Measurements from ENCODE around the gene RASGRF2. TPM values are rescaled to one million over a fixed set of nuclear protein-coding genes. Genes with fewer than 3 reads are reported as not detected.
"Not testable (repeated sequence)": the region's sequence is repeated elsewhere in the genome, so short reads cannot be mapped to it uniquely, and the experiment has no call there.

The RASGRF2 gene
- total RNA-seq, 4 donors from 2014 or later: 2.0 to 3.6 (median 2.8) TPM

DNA sequence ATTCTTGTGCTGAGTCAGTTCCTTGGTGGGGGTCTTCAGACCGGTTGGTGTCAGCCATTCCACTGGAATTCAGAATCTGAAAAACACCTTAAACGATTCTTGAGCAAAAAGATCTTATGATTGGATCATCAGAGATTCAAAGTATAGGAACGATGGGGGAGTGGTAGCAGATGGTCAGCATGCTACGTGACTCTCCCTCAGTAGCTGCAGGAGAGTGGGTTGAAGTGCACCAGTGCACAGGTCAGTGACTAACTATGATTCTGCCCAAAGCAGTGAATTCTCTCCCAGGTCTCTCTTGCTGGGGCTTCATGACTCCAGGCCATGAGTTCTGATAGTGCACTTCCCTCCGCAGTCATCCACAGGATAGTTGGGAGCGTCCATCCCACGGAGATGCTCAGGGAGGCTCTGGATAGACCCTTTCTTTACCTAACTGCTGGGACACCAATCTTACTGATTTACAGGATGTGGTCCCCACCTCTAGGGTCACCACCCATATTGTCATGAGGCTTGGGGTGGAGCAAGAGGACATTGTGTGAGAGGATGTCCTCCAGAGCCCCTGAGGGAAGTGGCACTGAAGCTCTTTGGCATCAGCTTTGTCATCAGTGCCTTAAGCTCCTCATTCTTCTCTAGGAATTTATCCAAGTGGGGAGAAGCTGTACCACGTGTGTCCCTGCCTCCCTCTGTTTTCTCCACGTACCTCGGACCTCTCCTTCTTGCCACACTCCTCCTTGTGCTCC, 62.0 kb downstream of the RASGRF2 start:
- intact Hi-C loops (cut with DNase I; ENCODE audit: low total_unique reads) (no loop called here), in situ Hi-C loops (cut with MboI; ENCODE audit: low pct_ligation_motif_present in 1 of 4, low pct_unique_long_range_greater_than_20kb in 1 of 4, low sequenced_read_pairs in 3 of 4) (no loop called here)
- 85 to 100% methylated on average over 1 to 10 of the region's 10 CpGs for WGBS, 2 donors (ENCODE audit: low coverage in 1 of 2)
- DNase-seq: no peak
- Histone ChIP-seq H3K4me1 (no peaks in the 10 kb centered on the region), H3K9me3 (no peaks in the 10 kb centered on the region), H3K36me3 (no peaks in the 10 kb centered on the region), H3K4me3 (no peak overlapping the region), H3K27me3 (no peaks in the 10 kb centered on the region), H3K27ac (no peak overlapping the region)
- TF ChIP-seq EP300 (IDR thresholded peaks at IDR 0.05; ENCODE audit: low read depth) (no peak), POLR2A (IDR thresholded peaks at IDR 0.05) (no peak), POLR2AphosphoS5 (IDR thresholded peaks at IDR 0.05) (no peak)
- TF ChIP-seq, protein P1, sequence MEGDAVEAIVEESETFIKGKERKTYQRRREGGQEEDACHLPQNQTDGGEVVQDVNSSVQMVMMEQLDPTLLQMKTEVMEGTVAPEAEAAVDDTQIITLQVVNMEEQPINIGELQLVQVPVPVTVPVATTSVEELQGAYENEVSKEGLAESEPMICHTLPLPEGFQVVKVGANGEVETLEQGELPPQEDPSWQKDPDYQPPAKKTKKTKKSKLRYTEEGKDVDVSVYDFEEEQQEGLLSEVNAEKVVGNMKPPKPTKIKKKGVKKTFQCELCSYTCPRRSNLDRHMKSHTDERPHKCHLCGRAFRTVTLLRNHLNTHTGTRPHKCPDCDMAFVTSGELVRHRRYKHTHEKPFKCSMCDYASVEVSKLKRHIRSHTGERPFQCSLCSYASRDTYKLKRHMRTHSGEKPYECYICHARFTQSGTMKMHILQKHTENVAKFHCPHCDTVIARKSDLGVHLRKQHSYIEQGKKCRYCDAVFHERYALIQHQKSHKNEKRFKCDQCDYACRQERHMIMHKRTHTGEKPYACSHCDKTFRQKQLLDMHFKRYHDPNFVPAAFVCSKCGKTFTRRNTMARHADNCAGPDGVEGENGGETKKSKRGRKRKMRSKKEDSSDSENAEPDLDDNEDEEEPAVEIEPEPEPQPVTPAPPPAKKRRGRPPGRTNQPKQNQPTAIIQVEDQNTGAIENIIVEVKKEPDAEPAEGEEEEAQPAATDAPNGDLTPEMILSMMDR (IDR thresholded peaks at IDR 0.05): no peak

DNA sequence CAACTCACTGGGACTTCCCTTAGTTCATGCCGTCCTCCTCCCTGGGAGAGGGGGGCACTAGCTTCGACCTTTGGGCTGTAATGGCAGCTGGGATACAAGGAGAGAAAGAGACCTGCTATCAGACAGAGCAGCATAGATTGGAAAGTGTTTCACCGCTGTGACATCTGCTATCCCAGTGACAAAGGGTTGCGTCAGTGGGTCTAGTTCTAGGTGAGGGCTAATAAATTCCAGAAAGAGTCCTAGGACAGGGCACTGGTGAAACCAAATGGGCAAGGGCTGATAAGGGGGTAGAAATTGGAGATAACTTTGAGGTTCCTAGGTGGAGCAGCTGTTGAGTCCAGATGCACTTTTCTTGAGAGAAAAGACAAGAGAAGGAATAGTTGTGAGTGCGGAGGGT, 62.5 kb downstream of the RASGRF2 start:
- Histone ChIP-seq H3K4me1 (no peaks in the 10 kb centered on the region), H3K9me3 (no peaks in the 10 kb centered on the region), H3K4me3 (no peak overlapping the region), H3K27me3 (no peaks in the 10 kb centered on the region), H3K27ac (no peak overlapping the region), H3K36me3 (no peaks in the 10 kb centered on the region)
- no peak for DNase-seq
- 84 to 90% methylated on average over 2 to 5 of the region's 5 CpGs for WGBS, 2 donors (ENCODE audit: low coverage in 1 of 2)
- intact Hi-C loops (cut with DNase I; ENCODE audit: low total_unique reads) (no loop called here), in situ Hi-C loops (cut with MboI; ENCODE audit: low pct_ligation_motif_present in 1 of 4, low pct_unique_long_range_greater_than_20kb in 1 of 4, low sequenced_read_pairs in 3 of 4) (no loop called here)
- TF ChIP-seq POLR2A (IDR thresholded peaks at IDR 0.05): no peak
- TF ChIP-seq EP300 (IDR thresholded peaks at IDR 0.05; ENCODE audit: low read depth): no peak
- TF ChIP-seq, protein P1 (IDR thresholded peaks at IDR 0.05): no peak
- TF ChIP-seq POLR2AphosphoS5 (IDR thresholded peaks at IDR 0.05): no peak

DNA sequence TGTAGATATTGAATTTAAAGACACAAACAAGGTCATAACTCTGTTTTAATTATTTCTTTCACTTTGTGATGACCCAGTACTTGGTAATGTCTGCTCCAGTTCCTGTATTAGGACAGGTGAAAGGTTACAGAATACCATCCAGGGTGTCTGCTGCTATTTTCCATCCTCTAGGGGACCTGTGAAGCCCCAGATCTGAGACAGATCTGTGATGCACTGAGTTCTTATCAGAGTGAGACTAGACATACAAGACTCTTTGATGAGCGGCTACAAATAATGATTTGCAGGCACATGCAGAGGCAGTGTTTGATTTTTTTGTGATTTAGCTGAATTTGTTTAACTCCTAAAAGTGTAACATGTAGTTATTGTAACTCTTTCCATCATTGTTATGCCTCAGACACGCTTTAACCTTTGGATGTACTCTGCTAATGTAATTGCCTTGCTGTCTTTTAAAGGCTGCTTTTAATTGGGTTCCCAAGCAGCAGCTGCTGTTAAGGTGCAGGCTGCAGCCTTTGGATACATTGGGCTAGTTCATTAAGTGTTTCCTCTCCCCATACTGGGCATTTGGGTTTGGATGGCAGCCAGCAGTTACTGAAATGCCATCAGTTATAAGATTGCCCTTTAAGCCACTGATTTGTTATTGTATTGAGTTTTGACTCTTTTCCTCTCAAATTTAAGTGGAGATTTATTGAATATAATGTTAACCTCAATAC, 63.3 kb downstream of the RASGRF2 start:
- intact Hi-C loops (cut with DNase I; ENCODE audit: low total_unique reads) (no loop called here), in situ Hi-C loops (cut with MboI; ENCODE audit: low pct_ligation_motif_present in 1 of 4, low pct_unique_long_range_greater_than_20kb in 1 of 4, low sequenced_read_pairs in 3 of 4) (no loop called here)
- WGBS, 2 donors (ENCODE audit: low coverage in 1 of 2): 60 to 82% methylated on average over 1 to 2 of the region's 2 CpGs
- Histone ChIP-seq H3K36me3 (no peaks in the 10 kb centered on the region), H3K9me3 (no peaks in the 10 kb centered on the region), H3K4me1 (no peaks in the 10 kb centered on the region), H3K27me3 (no peaks in the 10 kb centered on the region), H3K4me3 (no peak overlapping the region), H3K27ac (no peak overlapping the region)
- DNase-seq: no peak
- TF ChIP-seq, protein P1 (IDR thresholded peaks at IDR 0.05): no peak
- TF ChIP-seq POLR2AphosphoS5 (IDR thresholded peaks at IDR 0.05): no peak
- TF ChIP-seq POLR2A (IDR thresholded peaks at IDR 0.05): no peak
- TF ChIP-seq EP300 (IDR thresholded peaks at IDR 0.05; ENCODE audit: low read depth): no peak

DNA sequence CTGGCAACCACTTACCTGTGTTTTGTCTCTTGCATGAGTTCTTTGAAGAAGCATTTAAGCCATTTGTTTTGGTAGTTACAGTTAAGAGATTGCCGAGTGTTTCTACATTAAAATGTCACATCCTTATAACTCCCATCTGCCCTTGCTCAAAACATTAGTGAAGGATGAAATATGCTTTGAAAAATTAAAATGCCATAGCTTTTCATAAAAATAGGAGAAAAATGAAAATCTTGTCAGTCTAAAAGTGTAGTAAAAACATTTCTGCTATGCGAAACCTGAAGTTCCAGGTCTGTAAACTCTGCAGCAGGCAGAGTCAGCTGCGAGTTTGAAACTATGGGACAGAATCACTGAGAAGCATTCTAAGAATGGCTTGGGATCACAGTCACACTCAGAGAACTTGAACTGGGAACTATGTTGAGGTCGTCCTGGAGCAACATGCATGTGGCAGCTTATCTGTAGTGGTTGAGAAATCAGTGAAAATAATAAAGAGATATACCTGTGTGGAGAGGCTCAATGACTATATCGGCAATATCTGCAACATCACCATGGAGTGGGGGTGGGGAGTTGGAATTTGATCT, 67.4 kb downstream of the RASGRF2 start:
- in situ Hi-C loops (cut with MboI; ENCODE audit: low pct_ligation_motif_present in 1 of 4, low pct_unique_long_range_greater_than_20kb in 1 of 4, low sequenced_read_pairs in 3 of 4): no loop called here

DNA sequence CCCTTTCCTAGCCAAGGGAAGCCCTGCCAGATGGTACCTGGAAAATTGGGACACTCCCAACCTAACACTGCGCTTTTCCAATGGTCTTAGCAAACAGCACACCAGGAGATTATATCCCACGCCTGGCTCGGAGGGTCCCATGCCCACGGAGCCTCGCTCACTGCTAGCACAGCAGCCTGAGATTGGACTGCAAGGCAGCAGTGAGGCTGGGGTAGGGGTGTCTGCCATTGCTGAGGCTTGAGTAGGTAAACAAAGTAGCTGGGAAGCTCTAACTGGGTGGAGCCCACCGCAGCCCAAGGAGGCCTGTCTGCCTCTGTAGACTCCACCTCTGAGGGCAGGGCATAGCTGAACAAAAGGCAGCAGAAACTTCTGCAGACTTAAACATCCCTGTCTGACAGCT, 68.7 kb downstream of the RASGRF2 start:
- H3K4me3 ChIP-seq; intact Hi-C loops (cut with DNase I; ENCODE audit: low total_unique reads); H3K36me3 ChIP-seq; H3K27ac ChIP-seq; H3K27me3 ChIP-seq; H3K9me3 ChIP-seq; in situ Hi-C loops (cut with MboI; ENCODE audit: low pct_ligation_motif_present in 1 of 4, low pct_unique_long_range_greater_than_20kb in 1 of 4, low sequenced_read_pairs in 3 of 4); DNase-seq; H3K4me1 ChIP-seq: not testable (repeated sequence)
- 95% methylated on average over 6 of the region's 6 CpGs; no CpG with 5 or more reads in 1 of the 2 donors for WGBS, 2 donors (ENCODE audit: low coverage in 1 of 2)

More for the DNA sequence above, 67.4 kb downstream of the RASGRF2 start:
- no peak overlapping the region for H3K27ac ChIP-seq
- no peaks in the 10 kb centered on the region for H3K4me1 ChIP-seq
- no peaks in the 10 kb centered on the region for H3K9me3 ChIP-seq
- intact Hi-C loops (cut with DNase I; ENCODE audit: low total_unique reads): no loop called here
- no peaks in the 10 kb centered on the region for H3K36me3 ChIP-seq
- no peak overlapping the region for H3K4me3 ChIP-seq
- WGBS, 2 donors (ENCODE audit: low coverage in 1 of 2): 79 to 86% methylated on average over 5 of the region's 5 CpGs
- H3K27me3 ChIP-seq: no peaks in the 10 kb centered on the region
- TF ChIP-seq EP300 (IDR thresholded peaks at IDR 0.05; ENCODE audit: low read depth) (no peak), POLR2A (IDR thresholded peaks at IDR 0.05) (no peak), POLR2AphosphoS5 (IDR thresholded peaks at IDR 0.05) (no peak)
- TF ChIP-seq, protein P1 (IDR thresholded peaks at IDR 0.05): no peak
- DNase-seq: no peak

DNA sequence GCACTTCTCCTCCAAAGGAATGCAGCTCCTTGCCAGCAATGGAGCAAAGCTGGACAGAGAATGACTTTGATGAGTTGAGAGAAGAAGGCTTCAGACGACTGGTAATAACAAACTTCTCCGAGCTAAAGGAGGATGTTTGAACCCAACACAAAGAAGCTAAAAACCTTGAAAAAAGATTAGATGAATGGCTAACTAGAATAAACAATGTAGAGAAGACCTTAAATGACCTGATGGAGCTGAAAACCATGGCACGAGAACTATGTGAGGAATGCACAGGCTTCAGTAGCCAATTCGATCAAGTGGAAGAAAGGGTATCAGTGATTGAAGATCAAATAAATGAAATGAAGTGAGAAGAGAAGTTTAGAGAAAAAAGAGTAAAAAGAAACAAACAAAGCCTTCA, 69.6 kb downstream of the RASGRF2 start:
- in situ Hi-C loops (cut with MboI; ENCODE audit: low pct_ligation_motif_present in 1 of 4, low pct_unique_long_range_greater_than_20kb in 1 of 4, low sequenced_read_pairs in 3 of 4); intact Hi-C loops (cut with DNase I; ENCODE audit: low total_unique reads): not testable (repeated sequence)
- 81 to 91% methylated on average over 4 of the region's 4 CpGs for WGBS, 2 donors (ENCODE audit: low coverage in 1 of 2)

More for the DNA sequence above, 69.6 kb downstream of the RASGRF2 start:
- not testable (repeated sequence) for H3K4me1 ChIP-seq, DNase-seq, H3K4me3 ChIP-seq, H3K27ac ChIP-seq, H3K9me3 ChIP-seq, H3K27me3 ChIP-seq, H3K36me3 ChIP-seq

Measured in transverse colon (tissue), 4 donors.